T-helper 1 cell treated with Interleukin-12 subunit alpha and Interleukin-12 subunit beta and Interleukin-4 antibody, amounts not matched to agents 30 μg/mL and 1 μg/mL, for 36 hours (primary cell): ENCODE data around the gene TNFAIP8L1.

Experiments used
- H3K27ac Mint-ChIP-seq: one replicate; pipeline ENCODE4 v1.8.0; 2021; ENCODE audit warnings: mild to moderate bottlenecking, mixed read lengths
- H3K27me3 Mint-ChIP-seq: one replicate; pipeline ENCODE4 v1.8.0; 2021; ENCODE audit warnings: low read depth, mixed read lengths
- H3K36me3 Mint-ChIP-seq: one replicate; pipeline ENCODE4 v1.8.0; 2021; ENCODE audit warnings: low read depth, mixed read lengths
- H3K4me1 Mint-ChIP-seq: one replicate; pipeline ENCODE4 v1.8.0; 2021; ENCODE audit warnings: low read depth, mixed read lengths
- H3K4me3 Mint-ChIP-seq: one replicate; pipeline ENCODE4 v1.8.0; 2021; ENCODE audit warnings: mild to moderate bottlenecking, moderate library complexity, mixed read lengths
- H3K9me3 Mint-ChIP-seq: one replicate; pipeline ENCODE4 v1.8.0; 2021; ENCODE audit warnings: mixed read lengths

Gene TNFAIP8L1

DNA sequence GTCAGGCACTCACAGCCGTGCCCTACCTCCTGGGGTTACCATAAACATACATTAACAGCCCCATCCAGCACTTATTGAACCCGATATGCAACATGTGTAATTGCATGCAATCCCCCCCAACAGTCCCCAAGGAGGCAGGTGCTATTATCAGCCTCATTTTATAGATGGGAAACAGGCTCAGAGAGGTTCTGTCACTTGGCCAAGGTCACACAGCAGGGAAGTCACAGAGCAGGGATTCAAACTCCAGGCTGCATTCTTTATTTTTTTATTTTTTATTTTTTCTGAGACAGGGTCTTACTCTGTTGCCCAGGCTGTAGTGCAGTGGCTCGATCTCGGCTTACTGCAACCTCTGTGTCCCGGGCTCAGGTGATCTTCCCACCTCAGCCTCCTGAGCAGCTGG is 38.4 kb upstream of the TNFAIP8L1 start:
- no peak overlapping the region for H3K4me3 Mint-ChIP-seq
- no peaks in the 10 kb centered on the region for H3K36me3 Mint-ChIP-seq
- peaks cover 3% of the 10 kb centered on the region for H3K4me1 Mint-ChIP-seq
- peaks cover 29% of the 10 kb centered on the region for H3K27me3 Mint-ChIP-seq
- no peak overlapping the region for H3K27ac Mint-ChIP-seq
- no peaks in the 10 kb centered on the region for H3K9me3 Mint-ChIP-seq

DNA sequence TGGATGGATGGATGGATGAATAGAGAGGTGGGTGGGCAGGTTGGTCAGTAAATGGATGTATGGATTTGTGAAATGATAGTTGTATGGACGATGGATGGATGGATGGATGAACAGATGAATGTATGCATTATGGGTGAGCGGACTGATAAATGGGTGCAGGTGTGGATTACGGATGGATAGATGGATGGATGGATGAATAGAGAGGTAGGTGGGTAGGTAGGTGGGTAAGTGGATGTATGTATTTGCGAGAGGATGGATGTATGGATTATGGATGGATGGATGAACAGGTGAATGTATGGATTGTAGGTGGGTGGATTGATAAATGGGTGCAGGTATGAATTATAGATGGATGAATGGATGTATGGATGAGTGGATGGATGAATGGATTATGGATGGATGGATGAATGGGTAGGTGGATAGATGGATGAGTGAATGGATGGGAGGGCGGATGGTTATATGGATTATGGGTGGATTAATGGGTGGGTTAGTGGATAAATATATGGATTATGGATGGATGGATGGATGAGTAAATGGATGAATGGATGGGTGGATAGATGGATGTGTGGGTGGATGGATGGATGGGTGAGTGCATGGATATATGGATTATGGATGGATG is 37.0 kb upstream of the TNFAIP8L1 start:
- H3K27me3 Mint-ChIP-seq = peaks cover 24% of the 10 kb centered on the region
- no peaks in the 10 kb centered on the region for H3K9me3 Mint-ChIP-seq
- H3K4me3 Mint-ChIP-seq = no peak overlapping the region
- peaks cover under 1% of the 10 kb centered on the region for H3K4me1 Mint-ChIP-seq
- no peak overlapping the region for H3K27ac Mint-ChIP-seq
- H3K36me3 Mint-ChIP-seq = no peaks in the 10 kb centered on the region

DNA sequence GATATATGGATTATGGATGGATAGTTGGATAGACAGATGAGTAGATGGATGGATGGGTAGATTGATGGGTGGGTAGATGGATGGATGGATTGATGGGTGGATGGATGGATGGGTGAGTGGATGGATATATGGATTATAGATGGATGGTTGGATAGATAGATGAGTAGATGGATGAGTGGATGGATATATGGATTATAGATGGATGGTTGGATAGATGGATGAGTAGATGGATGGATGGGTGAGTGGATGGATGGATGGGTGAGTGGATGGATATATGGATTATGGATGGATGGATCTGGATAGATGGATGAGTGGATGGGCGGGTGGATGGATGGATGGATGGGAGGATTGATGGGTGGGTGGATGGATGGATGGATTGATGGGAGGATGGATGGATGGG is 36.4 kb upstream of the TNFAIP8L1 start:
- no peak overlapping the region for H3K27ac Mint-ChIP-seq
- H3K9me3 Mint-ChIP-seq = no peaks in the 10 kb centered on the region
- no peaks in the 10 kb centered on the region for H3K4me1 Mint-ChIP-seq

DNA sequence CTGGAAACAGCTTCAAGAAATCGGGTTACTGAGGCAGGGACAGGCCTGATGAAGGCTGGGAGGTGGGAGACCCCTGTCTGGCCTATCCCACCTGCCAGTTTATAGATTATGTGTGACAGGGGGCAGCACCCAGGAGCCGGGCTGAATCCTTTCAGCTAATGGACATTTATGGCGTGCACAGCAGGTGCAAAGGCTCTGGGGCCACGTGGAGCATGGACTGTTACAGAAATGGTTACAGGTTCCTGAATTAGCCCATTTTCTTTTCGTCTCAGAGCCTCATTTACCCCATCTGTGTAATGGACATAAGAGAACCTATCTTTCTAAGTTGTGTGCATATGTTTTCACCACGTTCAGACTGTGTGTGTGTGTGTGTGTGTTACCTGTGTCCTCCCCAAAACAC is 34.4 kb upstream of the TNFAIP8L1 start:
- Mint-ChIP-seq H3K4me3 (no peak overlapping the region), H3K27ac (no peak overlapping the region), H3K36me3 (no peaks in the 10 kb centered on the region), H3K4me1 (no peaks in the 10 kb centered on the region), H3K27me3 (peaks cover 19% of the 10 kb centered on the region), H3K9me3 (no peaks in the 10 kb centered on the region)

More for the DNA sequence above, 36.4 kb upstream of the TNFAIP8L1 start:
- H3K27me3 Mint-ChIP-seq = peaks cover 27% of the 10 kb centered on the region
- no peak overlapping the region for H3K4me3 Mint-ChIP-seq
- no peaks in the 10 kb centered on the region for H3K36me3 Mint-ChIP-seq

DNA sequence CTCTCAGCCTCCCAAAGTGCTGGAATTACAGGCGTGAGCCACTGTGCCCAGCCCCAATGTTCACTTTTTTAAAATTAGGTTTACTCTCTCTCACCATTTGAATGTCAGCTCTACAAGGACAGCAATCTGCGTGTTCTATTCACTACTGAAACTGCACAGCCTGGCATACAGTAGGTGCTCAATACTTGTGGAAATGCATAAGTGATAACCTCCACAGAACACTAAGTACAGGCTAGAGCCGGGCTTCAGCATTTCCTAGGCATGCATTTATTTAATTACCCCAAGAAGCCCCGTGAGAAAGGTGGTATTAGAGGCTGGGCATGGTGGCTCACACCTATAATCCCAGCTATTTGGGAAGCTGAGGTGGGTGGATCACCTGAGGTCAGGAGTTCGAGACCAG is 33.1 kb upstream of the TNFAIP8L1 start:
- Mint-ChIP-seq H3K4me1 (no peaks in the 10 kb centered on the region), H3K27me3 (peaks cover 18% of the 10 kb centered on the region), H3K4me3 (no peak overlapping the region), H3K27ac (no peak overlapping the region), H3K36me3 (no peaks in the 10 kb centered on the region), H3K9me3 (no peaks in the 10 kb centered on the region)

DNA sequence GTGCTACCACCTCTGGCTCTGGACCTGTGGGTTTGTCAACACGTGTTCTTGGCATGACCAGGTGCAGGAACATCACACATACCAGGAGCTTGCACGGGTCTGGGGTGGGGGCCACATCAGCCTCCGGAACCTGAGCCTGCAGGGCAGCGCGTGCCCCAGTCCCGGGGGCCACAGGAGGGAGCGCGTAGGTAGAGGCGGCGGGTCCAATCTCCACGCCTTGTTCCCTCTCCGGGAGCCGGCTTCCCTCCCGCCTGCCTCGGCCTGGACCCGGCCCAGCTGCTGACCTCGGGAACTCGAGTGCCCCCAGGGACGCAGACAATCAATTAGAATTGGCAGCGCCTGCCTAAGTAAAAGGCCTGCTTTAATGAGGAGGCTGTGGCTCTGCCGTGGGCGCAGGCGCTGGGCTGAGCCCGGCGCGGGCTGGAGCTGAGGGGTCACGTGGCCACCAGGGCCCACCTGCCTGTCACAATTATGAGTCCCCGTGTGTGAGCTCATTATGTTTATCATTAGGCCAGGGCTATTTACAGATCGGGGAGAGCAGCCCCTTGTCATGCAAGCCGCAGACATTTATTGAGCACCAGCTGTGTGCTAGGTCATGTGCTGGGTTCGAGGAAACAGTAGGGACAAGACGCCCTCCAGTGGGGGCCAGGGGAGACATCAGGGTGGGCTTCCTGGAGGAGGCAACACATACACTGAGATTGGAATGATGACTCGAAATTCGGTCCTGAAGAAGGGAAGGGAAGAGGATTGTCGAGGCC is 32.2 kb upstream of the TNFAIP8L1 start:
- Mint-ChIP-seq H3K27ac (no peak overlapping the region), H3K4me1 (no peaks in the 10 kb centered on the region), H3K9me3 (no peaks in the 10 kb centered on the region), H3K4me3 (no peak overlapping the region), H3K36me3 (no peaks in the 10 kb centered on the region), H3K27me3 (peaks cover 15% of the 10 kb centered on the region)

DNA sequence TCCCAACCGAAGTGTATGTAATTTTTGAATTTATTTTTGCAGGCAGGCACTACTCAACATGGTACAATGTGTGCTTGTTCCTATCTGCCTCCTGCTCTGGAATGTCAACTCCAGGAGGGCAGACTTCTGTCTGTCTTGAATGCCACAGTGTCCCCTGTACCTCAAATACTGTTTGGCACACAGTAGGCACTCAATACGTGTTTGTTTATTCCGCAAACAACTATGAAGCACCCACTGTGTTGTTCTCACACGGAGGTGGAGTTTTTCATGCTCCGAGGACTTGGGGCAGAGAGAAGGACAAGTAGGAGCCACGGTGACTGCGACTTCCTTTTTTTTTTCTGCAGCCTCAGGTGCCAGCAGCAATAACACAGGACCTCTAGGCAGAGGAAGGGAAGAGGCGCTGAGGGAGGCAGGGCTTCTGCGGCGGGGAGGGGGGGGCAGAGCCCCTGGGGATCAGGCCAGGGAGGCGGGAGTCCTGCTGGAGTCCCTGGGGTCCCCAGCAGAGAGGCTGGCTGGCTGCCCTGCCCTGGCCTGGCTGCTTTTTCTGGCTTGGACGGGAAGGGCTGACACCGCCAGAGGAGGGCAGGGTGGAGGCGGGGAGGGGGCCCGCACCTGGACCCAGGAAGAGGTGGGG is 29.3 kb upstream of the TNFAIP8L1 start:
- Mint-ChIP-seq H3K4me3 (no peak overlapping the region), H3K36me3 (no peaks in the 10 kb centered on the region), H3K9me3 (no peaks in the 10 kb centered on the region), H3K27me3 (peaks cover 15% of the 10 kb centered on the region), H3K27ac (no peak overlapping the region), H3K4me1 (no peaks in the 10 kb centered on the region)

DNA sequence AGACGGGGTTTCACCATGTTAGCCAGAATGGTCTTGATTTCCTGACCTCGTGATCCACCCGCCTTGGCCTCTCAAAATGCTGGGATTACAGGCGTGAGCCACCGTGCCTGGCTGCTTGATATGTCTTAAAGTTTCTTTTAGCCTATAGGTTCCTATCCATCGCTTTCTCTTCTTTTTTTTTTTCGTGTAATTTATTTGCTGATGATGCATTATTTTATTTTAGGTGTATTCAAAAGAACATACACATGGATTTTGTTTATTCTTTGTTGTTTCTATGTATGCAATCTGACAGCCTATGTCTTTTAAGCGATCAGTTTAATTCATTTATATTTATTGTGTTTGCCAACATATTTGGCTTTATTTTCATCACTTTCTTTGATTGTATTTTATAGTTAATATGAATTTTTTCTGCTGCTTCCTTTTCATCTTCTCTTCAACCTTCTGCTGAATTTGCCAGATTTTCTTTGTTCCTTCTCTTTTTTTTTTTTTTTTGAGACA is 26.0 kb upstream of the TNFAIP8L1 start:
- H3K4me3 Mint-ChIP-seq = no peak overlapping the region
- H3K4me1 Mint-ChIP-seq = no peaks in the 10 kb centered on the region
- H3K27me3 Mint-ChIP-seq = peaks cover 19% of the 10 kb centered on the region
- H3K27ac Mint-ChIP-seq = no peak overlapping the region
- no peaks in the 10 kb centered on the region for H3K36me3 Mint-ChIP-seq
- H3K9me3 Mint-ChIP-seq = no peaks in the 10 kb centered on the region

DNA sequence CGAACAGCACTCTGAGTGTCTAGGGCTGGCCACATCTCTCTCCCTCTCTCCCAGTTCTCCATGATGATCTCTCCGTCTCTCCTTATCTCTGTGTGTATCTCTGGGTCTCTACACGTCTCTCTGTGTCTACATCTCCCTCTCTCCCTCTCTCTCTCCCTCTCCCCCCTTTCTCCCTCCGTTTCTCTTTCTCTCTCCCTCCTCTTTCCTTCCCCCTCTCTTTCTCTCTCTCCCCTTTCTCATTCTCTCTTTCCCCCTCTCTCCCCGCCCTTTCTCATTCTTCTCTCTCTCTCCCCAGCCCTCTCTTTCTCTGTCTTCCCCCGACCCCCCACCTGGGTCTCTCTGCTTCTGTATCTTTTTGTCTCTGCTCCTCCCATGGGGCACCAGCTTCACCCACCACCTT is 21.3 kb upstream of the TNFAIP8L1 start:
- no peak overlapping the region for H3K27ac Mint-ChIP-seq

DNA sequence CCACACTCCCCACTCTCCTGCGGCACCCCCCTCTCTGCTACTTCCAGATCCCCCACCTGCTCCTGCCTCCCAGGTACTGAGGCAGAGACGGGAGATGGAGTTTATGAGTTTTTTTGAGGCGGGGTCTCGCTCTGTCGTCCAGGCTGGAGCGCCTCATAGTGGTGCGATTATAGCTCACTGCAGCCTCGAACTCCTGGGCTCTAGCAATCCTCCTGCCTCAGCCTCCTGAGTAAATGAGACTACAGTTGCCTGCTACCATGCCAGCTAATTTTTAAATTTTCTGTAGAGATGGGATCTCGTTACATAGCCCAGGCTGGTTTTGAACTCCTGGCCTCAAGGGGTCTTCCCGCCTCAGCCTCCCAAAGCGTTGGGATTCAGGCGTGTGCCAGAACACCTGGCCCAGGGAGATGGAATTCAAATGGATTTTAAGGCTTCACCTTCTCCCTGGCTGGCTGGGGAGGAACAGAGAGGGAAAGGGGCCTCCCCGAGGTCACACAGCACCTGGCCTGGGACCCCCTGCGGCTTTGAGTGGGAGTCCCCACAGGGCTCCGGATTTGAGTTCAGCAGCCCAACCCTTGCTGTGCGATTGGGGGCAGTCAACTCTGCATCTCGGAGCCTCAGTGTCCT is 19.5 kb upstream of the TNFAIP8L1 start:
- Mint-ChIP-seq H3K27me3 (peaks cover 10% of the 10 kb centered on the region), H3K4me1 (no peaks in the 10 kb centered on the region), H3K27ac (no peak overlapping the region)

More for the DNA sequence above, 21.3 kb upstream of the TNFAIP8L1 start:
- Mint-ChIP-seq H3K9me3 (no peaks in the 10 kb centered on the region), H3K27me3 (peaks cover 10% of the 10 kb centered on the region), H3K4me3 (no peak overlapping the region), H3K4me1 (no peaks in the 10 kb centered on the region), H3K36me3 (no peaks in the 10 kb centered on the region)

DNA sequence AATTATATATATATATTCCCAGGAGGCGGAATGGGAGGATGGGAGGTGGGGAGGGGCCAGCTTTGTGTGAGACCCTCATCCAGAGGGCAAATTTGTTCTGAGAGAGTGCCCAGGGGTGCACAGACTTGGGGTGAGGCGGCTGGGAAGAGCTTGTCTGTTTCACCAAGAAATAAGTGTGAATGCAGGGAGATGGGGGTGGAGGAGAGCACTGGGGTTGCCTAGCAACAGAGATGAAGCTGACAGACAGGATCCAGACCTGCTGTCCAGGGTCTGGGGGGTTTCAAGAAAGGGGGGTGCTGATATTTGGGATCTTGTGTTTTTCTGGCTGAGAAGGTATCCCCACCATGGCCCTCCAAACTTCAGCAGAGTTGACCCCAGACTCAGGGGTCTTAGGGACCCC is 18.6 kb upstream of the TNFAIP8L1 start:
- no peaks in the 10 kb centered on the region for H3K9me3 Mint-ChIP-seq
- H3K27ac Mint-ChIP-seq = no peak overlapping the region
- no peak overlapping the region for H3K4me3 Mint-ChIP-seq
- H3K4me1 Mint-ChIP-seq = no peaks in the 10 kb centered on the region
- H3K27me3 Mint-ChIP-seq = peaks cover 9% of the 10 kb centered on the region
- no peaks in the 10 kb centered on the region for H3K36me3 Mint-ChIP-seq

More for the DNA sequence above, 19.5 kb upstream of the TNFAIP8L1 start:
- Mint-ChIP-seq H3K4me3 (no peak overlapping the region), H3K9me3 (no peaks in the 10 kb centered on the region), H3K36me3 (no peaks in the 10 kb centered on the region)

DNA sequence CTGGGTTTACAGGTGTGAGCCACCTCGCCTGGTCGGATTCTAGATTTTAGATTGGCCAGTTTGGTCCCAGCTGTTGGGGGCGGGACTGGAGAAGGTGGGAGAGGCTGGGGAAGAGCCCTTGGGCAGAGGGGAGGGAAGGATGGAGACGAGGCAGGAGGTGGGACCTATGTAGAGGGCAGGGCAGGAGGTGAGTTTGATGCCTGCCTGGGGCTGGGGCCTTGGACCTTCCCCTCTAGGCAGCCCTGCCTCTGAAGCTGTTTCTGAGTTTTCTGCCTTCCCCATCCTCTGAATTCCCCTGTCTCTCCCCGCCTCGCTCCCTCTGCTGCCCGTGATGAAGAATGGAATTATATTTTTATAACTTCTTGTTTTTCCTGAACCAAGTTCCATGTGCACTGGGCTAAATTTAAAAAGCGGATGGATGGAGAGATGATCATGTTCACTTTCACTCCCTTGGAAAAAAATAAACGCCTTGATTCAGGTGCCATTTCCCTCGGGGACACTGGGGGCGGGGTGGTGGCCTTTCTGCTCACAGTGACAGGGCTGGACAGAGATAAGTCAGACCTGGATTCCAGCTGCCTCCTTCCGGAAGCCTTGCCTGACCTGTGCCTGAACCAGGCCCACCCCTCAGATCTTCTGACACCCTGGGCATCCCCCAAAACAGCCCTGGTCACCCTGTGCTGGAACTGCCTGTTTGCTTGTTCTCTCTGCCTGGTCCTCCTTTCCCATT is 16.5 kb upstream of the TNFAIP8L1 start:
- H3K36me3 Mint-ChIP-seq = no peaks in the 10 kb centered on the region
- H3K4me3 Mint-ChIP-seq = no peak overlapping the region
- H3K9me3 Mint-ChIP-seq = no peaks in the 10 kb centered on the region
- H3K27me3 Mint-ChIP-seq = peaks cover 3% of the 10 kb centered on the region
- no peak overlapping the region for H3K27ac Mint-ChIP-seq
- H3K4me1 Mint-ChIP-seq = no peaks in the 10 kb centered on the region

DNA sequence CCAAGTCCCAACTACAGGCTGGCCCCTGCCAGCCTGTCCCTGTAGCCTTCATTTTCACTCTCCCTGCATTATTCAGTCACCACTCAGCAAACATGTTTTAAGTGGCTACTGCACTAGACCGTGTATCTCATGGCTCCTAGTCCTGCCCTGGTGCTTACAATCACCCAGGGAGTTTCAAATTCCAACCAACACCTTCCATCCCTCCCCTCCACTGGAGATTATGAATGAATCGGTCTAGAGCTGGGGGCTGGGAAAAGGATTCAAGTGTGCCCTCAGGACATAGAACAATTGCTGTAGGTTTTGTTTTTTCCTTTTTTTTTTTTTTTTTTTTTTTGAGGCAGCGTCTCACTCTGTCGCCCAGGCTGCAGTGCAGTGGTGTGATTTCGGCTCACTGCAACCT is 15.0 kb upstream of the TNFAIP8L1 start:
- no peak overlapping the region for H3K4me3 Mint-ChIP-seq
- H3K4me1 Mint-ChIP-seq = no peaks in the 10 kb centered on the region
- no peaks in the 10 kb centered on the region for H3K36me3 Mint-ChIP-seq
- H3K27me3 Mint-ChIP-seq = no peaks in the 10 kb centered on the region
- H3K9me3 Mint-ChIP-seq = no peaks in the 10 kb centered on the region
- no peak overlapping the region for H3K27ac Mint-ChIP-seq

DNA sequence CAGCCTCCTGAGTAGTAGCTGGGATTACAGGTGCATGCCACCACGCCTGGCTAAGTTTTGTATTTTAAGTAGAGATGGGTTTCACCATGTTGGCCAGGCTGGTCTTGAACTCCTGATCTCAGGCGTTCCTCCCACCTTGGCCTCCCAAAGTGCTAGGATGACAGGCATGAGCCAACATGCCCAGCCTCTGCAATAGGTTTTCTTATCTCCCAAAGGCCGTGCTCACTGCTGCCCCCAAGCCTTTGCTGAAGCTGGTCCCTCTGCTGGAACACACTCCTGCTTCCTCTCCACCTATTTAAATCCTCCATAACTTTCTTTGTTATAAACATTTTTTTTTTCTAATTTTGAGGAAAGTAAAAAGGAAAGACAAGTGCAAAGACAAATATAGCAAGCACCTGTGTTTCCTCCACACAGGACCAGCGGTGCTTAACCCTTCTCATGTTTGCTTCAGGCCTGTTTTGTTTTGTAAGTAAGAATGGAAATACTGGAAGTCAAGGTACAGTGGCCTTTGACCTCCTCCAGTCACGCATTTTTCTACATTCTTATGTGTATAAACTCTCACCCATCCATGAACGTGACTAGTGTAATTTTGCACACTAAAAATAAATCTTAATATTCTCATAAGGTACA is 14.5 kb upstream of the TNFAIP8L1 start:
- H3K9me3 Mint-ChIP-seq = no peaks in the 10 kb centered on the region
- no peaks in the 10 kb centered on the region for H3K36me3 Mint-ChIP-seq
- no peaks in the 10 kb centered on the region for H3K4me1 Mint-ChIP-seq
- H3K27me3 Mint-ChIP-seq = no peaks in the 10 kb centered on the region
- H3K27ac Mint-ChIP-seq = no peak overlapping the region
- H3K4me3 Mint-ChIP-seq = no peak overlapping the region
